NK-92 (cell line): ENCODE data around the gene CEP112.

ENCODE experiments used
- DNase-seq: peaks from one replicate; lab custom pipeline; 2025; ENCODE audit not compliant: unreplicated experiment; lab: John Stamatoyannopoulos, UW

Gene CEP112

GRCh38 chr17:65664696-65665095 lies 527.2 kb downstream of the CEP112 start:
- no peak for DNase-seq

- no peak for DNase-seq
Measured at GRCh38 chr17:65664266-65664665, 527.7 kb downstream of the CEP112 start.

- no peak for DNase-seq
Measured at GRCh38 chr17:65662196-65662595, 529.7 kb downstream of the CEP112 start.

GRCh38 chr17:65660947-65661346 lies 531.0 kb downstream of the CEP112 start:
- DNase-seq, result no peak

GRCh38 chr17:65660078-65660477 lies 531.9 kb downstream of the CEP112 start:
- DNase-seq, result no peak

GRCh38 chr17:65659512-65659911 lies 532.4 kb downstream of the CEP112 start:
- DNase-seq, result no peak

- no peak for DNase-seq
Measured at GRCh38 chr17:65657251-65657828, 534.6 kb downstream of the CEP112 start.

- DNase-seq, result no peak
Measured at GRCh38 chr17:65656390-65657250, 535.3 kb downstream of the CEP112 start.

GRCh38 chr17:65655706-65656105 lies 536.2 kb downstream of the CEP112 start:
- no peak for DNase-seq

GRCh38 chr17:65644545-65644944 lies 547.4 kb downstream of the CEP112 start:
- no peak for DNase-seq

- DNase-seq, result no peak
Measured at GRCh38 chr17:65638221-65638975, 553.5 kb downstream of the CEP112 start.

- no peak for DNase-seq
Measured at GRCh38 chr17:65637786-65638185, 554.1 kb downstream of the CEP112 start.

GRCh38 chr17:65634533-65634932 lies 557.4 kb downstream of the CEP112 start:
- no peak for DNase-seq

GRCh38 chr17:65633988-65634387 lies 557.9 kb downstream of the CEP112 start:
- no peak for DNase-seq

- DNase-seq, result no peak
Measured at GRCh38 chr17:65633146-65633881, 558.6 kb downstream of the CEP112 start.

- no peak for DNase-seq
Measured at GRCh38 chr17:65630502-65630901, 561.4 kb downstream of the CEP112 start.

- DNase-seq, result no peak
Measured at GRCh38 chr17:65629234-65629690, 562.7 kb downstream of the CEP112 start.

- DNase-seq, result no peak
Measured at GRCh38 chr17:65628644-65629036, 563.3 kb downstream of the CEP112 start.

GRCh38 chr17:65627891-65628643 lies 563.9 kb downstream of the CEP112 start:
- no peak for DNase-seq

- DNase-seq, result no peak
Measured at GRCh38 chr17:65627108-65627507, 564.8 kb downstream of the CEP112 start.
